HG03521 (cell line): ENCODE measurements around the gene SYNPR.
"Not testable (repeated sequence)": the region's sequence is repeated elsewhere in the genome, so short reads cannot be mapped to it uniquely, and the experiment has no call there.

Experiments
- ATAC-seq: cut with Tn5 transposase; IDR thresholded peaks from one replicate; pipeline ENCODE4 v1.9.1; 2021; ENCODE audit warnings: mild to moderate bottlenecking, moderate library complexity; ENCODE audit not compliant: unreplicated experiment

The SYNPR gene

DNA sequence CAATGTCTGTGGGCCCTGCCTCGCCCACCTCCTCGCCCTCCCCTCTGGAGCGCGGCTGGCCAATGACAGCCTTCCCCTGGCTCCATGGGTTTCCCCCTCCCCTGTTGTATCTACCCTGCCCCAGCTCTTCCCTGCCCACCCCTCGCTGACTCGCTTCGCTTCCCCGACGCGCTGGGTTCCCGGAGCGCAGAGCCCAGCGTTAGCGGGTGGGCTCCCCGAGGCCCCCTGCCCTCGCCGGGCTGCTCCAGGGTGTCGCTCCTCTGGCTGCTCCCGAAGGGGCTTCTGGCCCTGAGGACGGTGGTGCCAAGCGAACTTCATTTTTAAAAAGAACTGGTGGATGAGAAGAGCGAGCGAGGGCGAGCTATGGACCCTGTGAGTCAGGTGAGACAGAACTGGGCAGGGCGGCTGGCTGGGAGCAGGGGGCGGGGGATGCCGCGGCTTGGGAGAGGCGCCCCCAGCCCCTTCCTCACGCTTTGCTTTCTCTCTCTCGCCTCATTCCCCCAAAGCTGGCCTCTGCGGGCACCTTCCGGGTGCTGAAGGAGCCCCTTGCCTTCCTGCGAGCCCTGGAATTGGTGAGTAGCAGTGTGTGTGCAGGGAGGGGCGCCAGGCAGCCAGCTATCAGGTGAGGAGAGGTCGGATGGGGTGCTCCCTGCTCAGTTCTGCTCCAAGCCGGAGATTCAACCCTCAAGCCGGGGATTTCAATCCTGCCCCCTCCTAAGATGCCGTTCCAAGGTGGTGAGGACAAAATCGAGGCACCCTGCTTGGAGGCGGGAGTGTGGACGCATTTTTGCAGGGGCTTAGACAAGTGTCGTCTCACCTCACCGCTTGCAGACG, at the start of gene SYNPR:
SYNPR (plus strand) TSS at position 138 of the 834 bp plus-strand sequence.
- no peak for ATAC-seq

DNA sequence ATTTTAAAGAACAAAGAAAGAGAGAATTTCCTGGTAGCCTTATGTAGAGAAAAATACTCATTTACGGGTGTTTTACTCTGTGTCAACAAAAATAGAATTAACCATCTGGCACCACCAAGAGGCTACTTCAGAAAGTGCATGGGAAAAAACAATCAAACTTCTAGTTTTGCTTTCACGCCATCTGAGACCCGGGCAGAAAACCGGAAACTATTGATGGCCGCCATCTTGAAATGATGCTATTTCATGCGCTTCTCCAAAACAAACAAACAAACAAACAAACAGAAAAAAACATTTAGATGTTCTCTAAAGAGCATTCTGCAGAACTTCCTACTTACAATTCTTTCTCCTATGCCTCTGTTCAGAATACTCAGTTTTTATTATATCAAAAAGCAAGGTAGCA, 49.4 kb upstream of the SYNPR start:
- no peak for ATAC-seq

DNA sequence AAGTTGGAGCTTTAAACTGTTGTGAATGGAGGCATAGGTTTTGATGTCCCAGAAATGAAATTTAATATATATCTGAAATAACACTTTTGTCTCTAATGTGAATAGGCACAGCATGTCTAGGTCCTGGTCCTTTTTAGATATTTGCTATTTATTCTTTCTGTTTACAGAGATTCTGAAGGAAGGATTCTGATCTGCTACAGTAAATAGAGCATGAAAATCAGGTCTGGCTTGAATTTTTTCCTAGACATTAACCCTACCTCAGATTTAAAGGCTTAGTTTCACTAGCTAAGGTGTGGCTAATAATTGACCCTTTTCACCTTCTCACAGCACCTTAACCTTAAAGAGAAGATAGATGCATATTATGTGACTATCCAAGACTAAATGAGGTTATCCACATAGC, 48.0 kb upstream of the SYNPR start:
- no peak for ATAC-seq

DNA sequence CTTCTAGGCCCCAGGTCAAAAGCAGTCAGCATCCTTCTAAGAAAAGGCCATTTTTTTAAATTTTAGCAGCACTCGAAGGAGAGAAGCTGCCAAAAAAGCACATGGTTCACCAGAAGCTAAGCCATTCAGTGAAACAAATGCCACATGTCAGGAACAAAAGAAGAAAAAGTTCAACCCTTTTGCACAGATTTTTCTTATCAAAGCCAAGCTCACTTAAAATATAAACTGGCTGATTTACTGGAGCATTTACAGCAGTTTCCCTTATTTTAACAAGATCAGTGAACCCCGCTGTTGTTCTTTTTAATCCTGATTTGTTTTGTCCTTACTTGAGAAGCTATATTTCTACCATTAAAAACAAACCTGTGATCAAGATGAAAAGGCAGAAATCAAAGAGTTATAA, 46.5 kb upstream of the SYNPR start:
- ATAC-seq: no peak

DNA sequence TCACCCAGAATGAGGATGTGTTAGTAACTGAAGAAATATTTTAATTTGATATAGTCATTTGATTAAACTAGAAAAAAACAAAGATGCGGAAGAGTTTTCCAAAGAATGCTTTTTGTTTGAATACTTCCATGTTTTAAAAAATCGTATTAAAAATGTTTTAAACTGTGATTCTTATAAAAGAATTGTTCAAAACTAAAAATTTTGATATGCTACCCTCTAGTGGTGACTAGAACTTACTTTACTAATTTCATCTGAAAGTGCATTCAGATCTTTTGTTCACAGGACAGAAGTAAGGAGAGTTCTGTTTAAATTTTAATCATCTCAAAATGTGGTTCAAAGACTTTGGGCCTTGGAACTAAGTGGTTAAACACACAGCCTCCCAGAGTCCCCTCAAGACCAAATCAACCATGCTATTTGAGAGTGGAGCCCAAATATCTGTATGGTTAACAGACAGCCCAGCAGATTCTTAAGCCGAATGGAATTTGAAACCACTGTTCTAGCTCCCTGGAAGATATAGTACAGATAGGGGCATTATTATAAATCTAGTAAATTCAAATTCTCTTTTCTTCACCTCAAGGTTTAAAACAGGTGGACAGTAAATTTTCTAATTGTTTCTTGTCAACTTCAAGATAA, 45.2 kb upstream of the SYNPR start:
- no peak for ATAC-seq

DNA sequence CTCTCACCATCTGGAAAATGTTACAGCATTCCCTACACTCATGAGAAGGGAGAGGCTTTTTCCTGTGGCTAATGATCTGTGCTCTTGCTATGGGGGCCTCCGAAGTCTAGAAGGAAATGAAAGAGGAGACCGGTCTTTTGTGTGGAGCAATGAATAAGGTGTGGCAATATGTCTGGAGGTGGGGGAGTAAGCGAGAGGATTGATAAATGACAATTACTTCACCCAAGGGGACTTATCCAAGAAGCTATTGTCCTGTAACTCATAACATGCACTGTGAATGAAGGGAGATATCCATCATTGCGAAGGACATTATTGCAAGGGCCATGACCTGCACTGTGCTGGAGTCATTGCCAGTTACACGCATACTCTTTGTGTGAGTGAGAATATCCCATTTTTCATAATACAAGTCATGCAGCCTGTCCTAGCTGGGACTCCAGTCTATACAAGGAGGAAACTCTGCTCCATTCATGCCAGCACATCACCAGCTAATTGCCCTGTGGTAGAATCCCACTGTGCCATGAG, 37.7 kb upstream of the SYNPR start:
- ATAC-seq: no peak

DNA sequence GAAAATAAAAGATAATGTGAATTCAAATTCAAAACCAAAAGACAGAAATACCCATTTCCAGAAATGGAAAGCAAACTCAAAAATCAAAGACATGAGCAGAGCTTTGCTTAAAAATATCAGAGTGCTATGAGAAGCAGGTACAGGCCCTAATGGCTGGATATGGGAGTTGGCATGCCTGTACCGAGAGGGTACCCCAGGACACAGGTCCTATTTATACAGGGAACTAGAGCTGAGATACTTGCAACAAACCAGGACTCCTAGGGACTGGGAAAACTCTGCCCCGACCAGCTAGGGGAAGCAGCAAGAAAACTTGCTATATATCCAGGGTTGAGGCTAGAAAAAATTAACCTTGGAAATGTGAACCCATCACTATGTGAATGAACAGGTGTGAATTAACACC, 36.0 kb upstream of the SYNPR start:
- no peak for ATAC-seq

DNA sequence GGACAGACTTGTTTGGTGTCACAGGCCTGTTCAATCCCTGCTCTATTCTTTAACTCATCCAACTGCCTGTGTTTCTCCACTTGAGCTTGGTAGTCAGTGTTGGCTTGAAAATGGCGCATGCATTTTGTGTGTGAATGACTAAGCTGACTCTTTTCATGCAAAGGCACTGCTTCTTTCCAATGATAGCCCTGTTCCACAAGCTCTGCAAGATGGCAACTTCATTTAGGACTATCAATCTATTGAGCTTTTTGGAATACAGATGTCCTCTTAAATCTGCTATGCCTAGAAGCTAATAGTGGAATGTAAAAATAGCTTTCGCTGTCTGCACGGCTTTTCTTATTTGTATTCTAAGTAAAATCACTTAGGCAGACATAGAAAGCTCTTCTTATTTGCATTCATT, 33.6 kb upstream of the SYNPR start:
- ATAC-seq: no peak

DNA sequence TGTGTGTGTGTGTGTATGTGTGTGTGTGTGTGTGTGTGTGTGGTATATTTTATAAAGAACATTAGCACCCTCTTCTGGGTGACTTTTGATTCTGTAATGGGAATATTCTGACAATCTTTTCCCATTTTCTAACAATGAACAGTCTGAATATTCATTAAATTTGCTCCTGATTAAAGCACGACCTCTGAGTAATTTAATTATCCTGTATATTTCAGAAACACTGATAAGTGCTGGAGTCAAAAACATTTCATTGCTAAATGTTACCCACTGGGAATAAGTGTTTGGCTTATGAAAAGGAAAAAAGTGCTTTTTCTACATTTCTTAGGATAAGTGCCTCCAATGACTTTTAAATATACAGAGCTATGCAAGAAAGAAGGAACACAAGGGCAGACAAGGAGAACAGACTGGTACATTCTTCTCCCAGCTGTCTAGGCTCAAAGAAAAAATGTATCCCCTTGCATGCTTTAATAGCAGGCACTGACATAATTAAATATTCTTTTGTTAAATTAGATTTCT, 32.3 kb upstream of the SYNPR start:
- ATAC-seq: no peak

DNA sequence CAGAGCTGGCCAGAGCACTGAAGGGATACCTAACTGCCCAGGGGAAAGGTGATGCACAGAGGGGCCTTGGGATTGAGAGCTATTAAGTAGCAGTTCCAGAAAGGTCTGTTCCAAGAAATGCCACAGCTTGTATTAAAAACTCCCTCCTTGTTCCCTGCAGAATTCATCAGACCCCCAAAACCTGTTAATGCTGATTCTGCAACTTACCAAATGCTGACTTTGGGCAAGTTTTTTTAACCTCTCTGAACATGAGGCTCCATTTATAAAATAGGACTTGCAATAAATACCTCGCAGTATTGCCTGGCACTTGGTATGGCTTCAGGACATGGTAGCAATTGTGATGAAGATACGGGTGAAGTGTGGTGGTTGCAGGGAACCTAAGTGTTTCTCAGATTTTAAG, 30.1 kb upstream of the SYNPR start:
- ATAC-seq: no peak

DNA sequence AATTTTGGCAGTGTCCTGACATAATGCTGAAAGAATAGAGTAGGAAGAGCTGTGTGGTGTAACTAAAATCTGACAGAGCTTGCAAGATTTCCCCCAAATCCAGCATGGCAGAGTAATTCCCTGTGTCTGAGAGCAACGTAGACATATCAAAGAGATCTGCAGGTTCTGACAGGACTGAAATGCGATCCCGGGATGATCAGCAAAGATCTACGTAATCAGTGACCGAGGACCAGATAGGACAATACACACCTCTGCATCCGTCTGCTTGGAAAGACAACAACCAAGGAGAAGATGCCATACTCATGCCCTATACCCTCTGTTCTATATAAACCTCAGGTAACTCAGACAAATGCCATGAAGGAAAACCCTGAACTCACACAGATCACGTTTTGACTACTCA, 26.6 kb upstream of the SYNPR start:
- ATAC-seq: no peak

DNA sequence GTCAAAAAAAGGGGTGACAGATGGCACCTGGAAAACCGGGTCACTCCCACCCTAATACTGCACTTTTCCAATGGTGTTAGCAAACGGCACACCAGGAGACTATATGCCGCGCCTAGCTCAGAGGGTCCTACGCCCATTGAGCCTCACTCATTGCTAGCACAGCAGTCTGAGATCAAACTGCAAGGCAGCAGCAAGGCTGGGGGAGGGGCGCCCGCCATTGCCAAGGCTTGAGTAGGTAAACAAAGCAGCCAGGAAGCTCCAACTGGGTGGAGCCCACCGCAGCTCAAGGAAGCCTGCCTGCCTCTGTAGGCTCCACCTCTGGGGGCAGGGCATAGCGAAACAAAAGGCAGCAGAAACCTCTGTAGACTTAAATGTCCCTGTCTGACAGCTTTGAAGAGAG, 22.3 kb upstream of the SYNPR start:
- ATAC-seq: not testable (repeated sequence)

DNA sequence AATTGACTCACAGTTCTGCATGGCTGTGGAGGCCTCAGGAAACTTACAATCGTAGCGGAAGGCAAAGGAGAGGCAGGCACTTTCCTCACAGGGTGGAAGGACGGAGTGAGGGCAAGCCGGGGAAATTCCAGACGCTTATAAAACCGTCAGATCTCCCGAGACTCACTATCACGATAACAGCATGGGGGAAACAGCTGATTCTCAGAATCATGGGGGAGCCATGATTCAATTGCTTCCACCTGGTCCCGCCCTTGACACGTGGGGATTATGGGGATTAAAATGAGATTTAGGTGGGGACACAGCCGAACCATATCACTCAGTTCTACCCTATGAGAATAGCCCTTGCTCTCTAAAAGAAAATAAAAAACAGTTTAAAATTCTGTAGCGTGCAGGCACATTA, 13.4 kb upstream of the SYNPR start:
- ATAC-seq: no peak

DNA sequence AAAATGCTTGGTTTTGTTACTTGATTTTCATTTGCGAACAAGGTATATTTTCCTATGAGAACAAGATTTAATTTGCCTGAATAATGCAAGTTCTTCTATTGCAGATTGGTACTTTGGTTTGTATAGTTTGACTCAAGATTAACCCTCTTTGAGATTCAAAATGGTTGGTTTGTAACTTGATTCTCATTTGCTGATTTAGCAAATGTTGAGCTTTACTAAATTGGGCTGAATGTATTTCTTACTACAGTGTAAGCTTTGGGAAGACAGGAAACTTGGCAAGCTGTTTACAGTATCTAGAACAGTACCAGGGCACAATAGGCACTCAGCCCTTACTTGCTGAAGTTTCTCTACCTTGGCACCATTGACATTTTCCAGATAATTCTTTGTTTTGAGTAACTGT, 3.7 kb upstream of the SYNPR start:
- ATAC-seq: no peak

DNA sequence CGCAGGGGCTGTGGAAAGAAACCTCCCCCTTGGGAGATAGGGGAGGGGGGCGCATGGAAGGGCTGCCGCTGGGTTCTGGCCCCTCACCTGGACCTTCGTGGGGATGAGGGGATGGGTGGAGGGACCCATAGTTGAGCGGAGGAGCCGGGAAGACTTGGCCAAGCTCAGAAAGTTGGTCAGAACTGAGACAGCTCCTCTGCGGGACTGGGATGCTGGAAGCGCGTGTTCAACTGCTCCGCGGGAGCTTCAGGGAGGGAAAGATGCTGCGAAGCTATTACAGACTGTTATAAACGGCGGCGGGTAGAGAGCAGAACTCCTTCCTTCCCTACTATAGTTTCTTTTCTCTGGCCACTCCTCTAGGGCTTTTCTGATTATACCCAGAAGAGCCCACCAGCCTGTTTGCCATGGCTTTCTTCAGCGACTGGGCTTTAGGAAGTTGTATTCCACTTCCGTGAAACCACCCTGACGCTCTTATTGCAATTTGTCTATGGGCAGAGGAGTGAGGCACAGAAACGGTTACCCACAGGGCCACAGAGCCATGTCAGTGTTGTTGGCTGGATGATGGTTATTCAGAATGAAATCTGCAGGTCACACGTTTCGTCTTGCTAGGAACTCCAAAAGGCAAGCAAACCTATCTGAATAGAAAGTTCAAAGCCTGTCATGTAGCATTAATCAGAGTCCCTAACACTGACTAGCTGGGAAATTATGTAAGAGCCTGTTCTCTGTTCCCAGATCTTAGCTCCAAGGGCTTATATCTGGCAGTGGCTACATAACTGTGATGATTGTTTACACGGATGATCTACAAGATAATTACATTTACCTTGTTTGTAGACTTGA, 1.1 kb downstream of the SYNPR start:
- no peak for ATAC-seq

DNA sequence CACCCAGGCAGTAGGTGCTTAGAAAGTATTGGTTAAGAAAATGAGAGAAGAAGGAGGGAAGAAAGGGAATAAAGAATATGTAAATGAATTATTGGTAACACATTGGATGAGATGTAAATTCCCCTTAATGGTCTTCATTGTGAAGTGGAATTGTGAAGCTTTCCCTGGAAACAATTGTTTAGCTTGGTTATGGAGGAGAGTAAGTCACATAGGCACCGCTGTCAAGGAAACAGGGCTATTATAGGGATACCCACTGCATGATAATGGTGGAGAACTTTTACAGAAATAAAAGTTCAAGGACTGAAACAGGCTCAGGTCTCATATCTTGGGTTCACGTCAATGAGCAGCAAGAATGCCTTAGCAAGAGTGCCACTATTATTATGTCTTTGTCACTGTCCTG, 9.5 kb downstream of the SYNPR start:
- ATAC-seq: no peak

DNA sequence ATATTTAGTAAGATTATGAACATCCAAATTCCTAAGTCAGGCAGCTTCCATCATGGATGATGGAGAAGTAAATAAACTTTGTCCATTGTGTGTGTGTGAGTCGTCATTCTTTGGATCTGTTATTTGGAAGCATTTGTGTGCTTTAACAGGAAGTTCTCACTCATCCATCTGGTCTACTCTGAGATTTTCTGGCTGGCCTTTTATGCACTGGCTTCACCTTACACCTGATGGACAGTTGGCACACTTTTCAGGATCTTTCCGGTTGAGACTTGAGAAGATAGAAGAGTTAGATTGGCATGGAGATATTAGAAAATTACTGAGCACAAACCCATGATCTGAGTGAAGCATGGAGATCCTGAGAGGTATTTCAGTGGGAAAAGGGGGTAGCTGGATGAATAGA, 12.6 kb downstream of the SYNPR start:
- ATAC-seq: no peak

DNA sequence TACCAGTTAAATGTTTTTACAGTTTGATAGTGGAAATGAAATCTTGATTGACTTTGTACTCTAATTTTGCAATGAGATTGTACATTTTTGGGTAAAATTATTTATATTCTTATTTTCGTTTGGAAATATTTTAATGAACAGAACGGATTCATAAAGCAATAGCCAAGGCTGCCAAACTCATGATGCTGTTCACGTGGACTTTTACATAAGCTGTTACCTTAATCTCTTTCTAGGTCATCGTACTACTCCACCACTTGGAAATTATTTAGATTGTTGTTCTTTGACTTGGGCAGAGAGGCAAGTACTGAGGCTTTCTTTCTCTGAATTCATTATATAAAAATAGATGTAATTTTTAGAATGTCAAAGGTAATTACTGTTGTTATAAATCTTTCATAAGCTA, 16.2 kb downstream of the SYNPR start:
- ATAC-seq: no peak

DNA sequence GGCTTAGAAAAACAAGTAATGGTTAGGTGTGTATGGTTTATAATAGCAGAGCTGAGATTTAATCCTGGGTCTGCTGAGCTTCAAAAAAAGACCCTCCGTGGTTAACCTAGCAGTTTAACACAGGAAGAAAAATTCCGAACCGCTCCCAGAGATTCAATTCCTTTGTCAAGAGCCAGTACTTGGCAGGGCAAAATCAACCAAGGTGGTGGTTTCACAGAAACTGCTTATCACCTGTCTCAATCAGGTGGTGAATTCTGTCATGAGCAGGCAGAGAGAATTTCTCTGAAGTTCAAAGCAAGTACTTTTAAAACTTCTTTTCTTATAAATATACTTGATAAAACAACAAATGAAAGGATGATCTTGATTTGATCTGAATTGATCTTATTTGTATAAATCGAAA, 17.2 kb downstream of the SYNPR start:
- no peak for ATAC-seq

DNA sequence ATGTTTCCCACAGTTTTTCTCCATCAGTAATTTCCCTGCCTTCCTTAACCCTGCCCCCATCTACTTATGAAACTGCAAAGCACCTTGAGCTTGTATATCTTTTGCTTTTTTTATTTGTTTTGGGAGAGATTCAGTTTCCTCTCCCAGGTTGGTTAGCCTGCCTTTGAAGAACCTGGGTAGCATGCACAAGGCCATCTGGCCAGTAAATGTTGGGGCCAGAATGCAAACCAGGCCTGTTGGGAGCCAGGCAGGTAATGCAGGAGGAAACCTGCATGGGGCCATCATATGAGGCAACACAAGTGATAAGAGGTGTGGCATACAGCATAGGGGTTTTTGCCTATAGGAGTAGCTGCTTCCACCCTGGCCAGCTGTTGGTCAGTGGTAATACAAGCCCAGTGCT, 17.7 kb downstream of the SYNPR start:
- ATAC-seq: no peak

DNA sequence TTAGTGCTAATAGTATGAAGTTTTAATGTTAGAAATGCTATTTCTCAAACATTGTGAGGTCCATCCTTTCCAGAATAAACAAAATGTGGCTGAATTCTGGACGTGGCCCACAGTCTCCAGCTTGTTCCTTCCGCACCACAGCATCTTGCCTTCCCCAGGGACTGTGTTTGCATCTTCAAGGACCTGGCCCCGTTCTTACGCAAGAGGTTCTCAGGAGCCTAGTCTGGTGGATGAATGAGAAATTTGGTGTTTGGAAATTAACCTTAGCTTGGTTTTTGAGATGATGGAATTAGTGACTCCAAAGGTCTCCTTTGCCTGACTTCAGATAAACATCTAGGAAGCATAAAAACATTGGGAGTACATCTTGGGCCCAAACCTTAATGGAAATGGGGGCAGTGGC, 18.1 kb downstream of the SYNPR start:
- ATAC-seq: no peak
